WERI-Rb-1 (cell line): ENCODE data around the gene GJB4.
"Not testable (repeated sequence)": the region's sequence is repeated elsewhere in the genome, so short reads cannot be mapped to it uniquely, and the experiment has no call there.

Source experiments
- DNase-seq: peaks from one replicate; pipeline ENCODE4 v3.0.0-alpha.2; 2020
- H3K27ac ChIP-seq: fragments of 250-450 bp; sonication (Bioruptor Pico); 2 replicates; pipeline ENCODE4 v1.5.1; 2020; ENCODE audit warnings: mild to moderate bottlenecking, moderate library complexity
- H3K27me3 ChIP-seq: fragments of 250-450 bp; sonication (Bioruptor Pico); 2 replicates; pipeline ENCODE4 v1.5.1; 2021; ENCODE audit warnings: mild to moderate bottlenecking, low read depth, moderate library complexity; ENCODE audit not compliant: insufficient read depth, severe bottlenecking
- H3K36me3 ChIP-seq: fragments of 250-450 bp; sonication (Bioruptor Pico); 2 replicates; pipeline ENCODE4 v1.5.1; 2020; ENCODE audit warnings: mild to moderate bottlenecking, moderate library complexity
- H3K4me3 ChIP-seq: 2 replicates; pipeline ENCODE4 v1.5.1; 2011; ENCODE audit warnings: low read depth, mild to moderate bottlenecking, control low read depth, low read length
- H3K9me3 ChIP-seq: fragments of 250-450 bp; sonication (Bioruptor Pico); 2 replicates; pipeline ENCODE4 v1.5.1; 2021; ENCODE audit warnings: mild to moderate bottlenecking, moderate library complexity; ENCODE audit not compliant: severe bottlenecking
- TF ChIP-seq, protein P1 (sequence below): IDR thresholded peaks from 2 replicates; pipeline ENCODE4 v1.5.1; 2011; ENCODE audit warnings: low read depth, mild to moderate bottlenecking, control low read depth, inconsistent platforms, low read length

Gene GJB4

DNA sequence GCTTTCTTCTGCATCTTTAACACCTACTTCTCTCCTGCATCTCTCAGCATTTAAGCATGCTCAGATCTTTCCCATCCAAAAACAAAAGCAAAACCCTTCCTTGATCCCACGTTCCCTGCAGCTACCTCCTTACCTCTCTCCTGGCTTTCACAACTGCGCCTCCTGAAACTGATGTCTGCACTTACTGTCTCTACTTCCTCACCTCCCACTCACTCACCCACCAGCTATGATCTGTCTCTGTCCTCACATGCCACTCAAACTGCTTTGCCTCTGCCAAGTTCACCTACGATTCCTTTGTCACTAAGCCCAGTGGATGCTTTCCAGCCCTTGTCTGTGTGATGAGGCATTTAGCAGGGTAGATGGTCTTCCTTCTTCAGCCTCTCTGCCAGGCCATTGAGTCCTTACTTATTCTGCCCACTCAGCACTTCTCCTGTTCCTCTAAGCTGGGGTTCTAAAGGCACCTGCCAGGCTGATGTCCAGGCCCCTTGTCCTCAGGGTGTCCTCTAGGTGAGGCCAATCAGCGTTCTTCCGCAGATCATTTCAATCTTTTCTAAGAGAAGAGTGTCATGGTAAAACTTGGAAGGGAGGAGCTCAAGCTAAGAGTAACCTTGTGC lies 11.5 kb downstream of the GJB4 start:
- H3K36me3 ChIP-seq = no peaks in the 10 kb centered on the region
- TF ChIP-seq, protein P1, sequence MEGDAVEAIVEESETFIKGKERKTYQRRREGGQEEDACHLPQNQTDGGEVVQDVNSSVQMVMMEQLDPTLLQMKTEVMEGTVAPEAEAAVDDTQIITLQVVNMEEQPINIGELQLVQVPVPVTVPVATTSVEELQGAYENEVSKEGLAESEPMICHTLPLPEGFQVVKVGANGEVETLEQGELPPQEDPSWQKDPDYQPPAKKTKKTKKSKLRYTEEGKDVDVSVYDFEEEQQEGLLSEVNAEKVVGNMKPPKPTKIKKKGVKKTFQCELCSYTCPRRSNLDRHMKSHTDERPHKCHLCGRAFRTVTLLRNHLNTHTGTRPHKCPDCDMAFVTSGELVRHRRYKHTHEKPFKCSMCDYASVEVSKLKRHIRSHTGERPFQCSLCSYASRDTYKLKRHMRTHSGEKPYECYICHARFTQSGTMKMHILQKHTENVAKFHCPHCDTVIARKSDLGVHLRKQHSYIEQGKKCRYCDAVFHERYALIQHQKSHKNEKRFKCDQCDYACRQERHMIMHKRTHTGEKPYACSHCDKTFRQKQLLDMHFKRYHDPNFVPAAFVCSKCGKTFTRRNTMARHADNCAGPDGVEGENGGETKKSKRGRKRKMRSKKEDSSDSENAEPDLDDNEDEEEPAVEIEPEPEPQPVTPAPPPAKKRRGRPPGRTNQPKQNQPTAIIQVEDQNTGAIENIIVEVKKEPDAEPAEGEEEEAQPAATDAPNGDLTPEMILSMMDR = no peak
- no peak for DNase-seq
- H3K4me3 ChIP-seq = no peak overlapping the region
- no peak overlapping the region for H3K27ac ChIP-seq
- H3K27me3 ChIP-seq = peaks cover 74% of the 10 kb centered on the region
- no peaks in the 10 kb centered on the region for H3K9me3 ChIP-seq

- no peak overlapping the region for H3K4me3 ChIP-seq
- TF ChIP-seq, protein P1 = no peak
- no peak for DNase-seq
- peaks cover 68% of the 10 kb centered on the region for H3K27me3 ChIP-seq
- H3K36me3 ChIP-seq = no peaks in the 10 kb centered on the region
- no peaks in the 10 kb centered on the region for H3K9me3 ChIP-seq
- no peak overlapping the region for H3K27ac ChIP-seq
Measured at GRCh38 chr1:34771573-34772371, 12.2 kb downstream of the GJB4 start.

DNA sequence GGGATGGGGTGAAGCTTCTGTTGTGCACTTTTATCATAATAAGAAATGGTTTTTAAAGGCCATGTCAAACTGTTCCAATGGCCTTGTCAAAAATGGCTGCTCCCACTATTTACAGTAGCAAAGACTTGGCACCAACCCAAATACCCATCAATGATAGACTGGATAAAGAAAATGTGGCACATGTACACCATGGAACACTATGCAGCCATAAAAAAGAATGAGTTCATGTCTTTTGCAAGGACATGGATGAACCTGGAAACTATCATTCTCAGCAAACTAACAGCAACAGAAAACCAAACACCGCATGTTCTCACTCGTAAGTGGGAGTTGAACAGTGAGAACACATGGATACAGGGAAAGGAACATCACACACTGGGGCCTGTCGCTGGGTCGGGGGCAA lies 13.6 kb downstream of the GJB4 start:
- not testable (repeated sequence) for H3K36me3 ChIP-seq, H3K27ac ChIP-seq, H3K9me3 ChIP-seq, H3K4me3 ChIP-seq, DNase-seq
- peaks cover 60% of the 10 kb centered on the region for H3K27me3 ChIP-seq

- Histone ChIP-seq H3K4me3 (no peak overlapping the region), H3K9me3 (no peaks in the 10 kb centered on the region)
- no peak for DNase-seq
Measured at GRCh38 chr1:34774957-34775356, 15.4 kb downstream of the GJB4 start.

DNA sequence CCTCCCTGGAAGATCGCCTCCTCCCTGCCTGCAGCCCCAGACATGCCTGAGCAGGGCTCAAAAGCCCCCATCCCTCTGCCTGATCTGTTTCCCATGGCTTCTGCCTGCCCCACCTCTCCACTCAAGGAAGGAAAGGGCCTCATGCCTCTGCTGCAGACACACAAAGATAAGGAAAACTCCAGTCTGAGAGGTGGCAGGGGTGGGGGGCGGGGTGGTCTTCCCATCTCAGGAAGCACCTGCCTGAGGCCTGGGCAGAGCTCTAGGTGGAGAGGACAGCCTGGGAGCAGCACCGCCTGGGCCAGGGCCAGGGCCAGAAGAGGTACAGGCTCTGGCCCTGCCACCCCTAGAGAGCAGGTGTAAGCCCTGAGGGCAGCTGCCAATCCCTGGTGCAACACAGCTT lies 17.4 kb downstream of the GJB4 start:
- peaks cover 68% of the 10 kb centered on the region for H3K27me3 ChIP-seq
- H3K27ac ChIP-seq = no peak overlapping the region
- TF ChIP-seq, protein P1 = no peak
- no peak overlapping the region for H3K4me3 ChIP-seq
- DNase-seq = no peak
- H3K36me3 ChIP-seq = no peaks in the 10 kb centered on the region
- H3K9me3 ChIP-seq = no peaks in the 10 kb centered on the region

More at GRCh38 chr1:34774957-34775356, 15.4 kb downstream of the GJB4 start:
- no peaks in the 10 kb centered on the region for H3K36me3 ChIP-seq
- TF ChIP-seq, protein P1 = no peak
- H3K27ac ChIP-seq = no peak overlapping the region
- H3K27me3 ChIP-seq = peaks cover 68% of the 10 kb centered on the region

DNA sequence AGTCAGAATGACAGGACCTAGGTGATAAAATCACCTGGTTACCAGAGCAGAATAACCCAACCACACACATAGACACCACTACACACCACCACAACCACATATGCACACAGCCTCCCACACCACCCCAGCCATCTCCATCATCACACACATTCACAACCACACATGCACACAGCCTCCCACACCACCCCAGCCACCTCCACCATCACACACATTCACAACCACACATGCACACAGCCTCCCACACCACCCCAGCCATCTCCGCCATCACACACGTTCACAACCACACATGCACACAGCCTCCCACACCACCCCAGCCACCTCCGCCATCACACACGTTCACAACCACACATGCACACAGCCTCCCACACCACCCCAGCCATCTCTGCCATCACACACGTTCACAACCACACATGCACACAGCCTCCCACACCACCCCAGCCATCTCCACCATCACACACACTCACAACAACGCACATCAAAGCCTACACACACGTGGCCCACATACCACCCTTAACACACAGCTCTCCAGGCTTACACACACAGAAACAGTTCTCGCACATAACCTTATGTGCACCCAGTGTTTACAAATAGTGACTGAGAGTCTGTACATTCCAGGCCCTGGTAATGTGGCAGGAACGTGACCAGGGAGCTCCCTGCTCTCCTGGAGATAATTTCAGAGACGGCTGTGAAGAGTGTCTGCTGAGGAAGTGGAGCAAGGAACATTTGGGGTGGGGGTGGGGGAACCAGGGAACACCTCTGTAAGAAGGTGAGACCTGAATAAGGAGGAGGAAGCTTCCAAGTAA lies 18.2 kb downstream of the GJB4 start:
- no peak for DNase-seq
- no peak overlapping the region for H3K27ac ChIP-seq
- TF ChIP-seq, protein P1 = no peak
- H3K9me3 ChIP-seq = no peaks in the 10 kb centered on the region
- no peak overlapping the region for H3K4me3 ChIP-seq
- no peaks in the 10 kb centered on the region for H3K36me3 ChIP-seq
- peaks cover 73% of the 10 kb centered on the region for H3K27me3 ChIP-seq
